GM12875 (cell line): ENCODE measurements around the gene C21orf91.

Experiments
- H3K4me3 ChIP-seq: one replicate; pipeline ENCODE4 v1.5.1; 2011; ENCODE audit warnings: low read depth, low read length, control low read depth
- CTCF ChIP-seq: IDR thresholded peaks from 2 replicates; pipeline ENCODE4 v1.5.1; 2011; ENCODE audit warnings: low read depth, mild to moderate bottlenecking, control low read depth, inconsistent platforms, low read length, moderate library complexity, borderline replicate concordance; ENCODE audit not compliant: insufficient read depth

The C21orf91 gene

DNA sequence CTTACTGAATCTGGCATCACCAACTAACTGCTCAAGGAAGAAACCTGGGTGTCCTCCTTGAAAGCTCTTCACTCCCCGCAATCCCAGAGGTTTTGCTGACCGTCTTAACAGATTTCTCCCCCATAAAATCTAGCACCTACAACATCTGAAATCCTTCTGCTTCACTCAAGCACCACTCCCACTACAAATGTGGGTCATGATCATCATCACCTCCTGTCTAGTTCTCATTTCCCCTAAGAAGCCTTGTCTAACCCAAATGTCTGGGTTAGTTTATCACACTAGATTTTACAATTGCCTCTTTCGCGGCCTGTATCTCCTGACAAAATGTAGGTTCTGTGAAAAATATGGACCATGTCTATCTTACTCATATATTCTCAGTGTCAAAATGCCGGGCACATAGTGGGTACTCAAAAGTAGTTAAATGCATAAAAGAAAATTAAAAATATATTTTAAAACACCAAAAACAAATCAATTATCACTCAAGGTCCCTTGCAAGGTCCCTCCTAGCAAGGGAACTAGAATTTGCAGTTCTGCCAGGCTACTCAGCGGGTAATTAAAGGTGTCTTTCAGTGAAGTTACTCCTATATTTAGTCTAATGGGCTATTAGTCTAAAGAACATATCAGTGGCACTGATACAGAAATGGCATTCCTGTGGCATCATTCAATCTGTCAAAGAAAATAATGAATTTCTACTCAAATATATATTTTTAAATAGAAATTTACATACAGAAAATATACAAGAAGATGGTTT is 19.6 kb downstream of the C21orf91 start:
- TF ChIP-seq CTCF: no peak
- H3K4me3 ChIP-seq: no peak overlapping the region

DNA sequence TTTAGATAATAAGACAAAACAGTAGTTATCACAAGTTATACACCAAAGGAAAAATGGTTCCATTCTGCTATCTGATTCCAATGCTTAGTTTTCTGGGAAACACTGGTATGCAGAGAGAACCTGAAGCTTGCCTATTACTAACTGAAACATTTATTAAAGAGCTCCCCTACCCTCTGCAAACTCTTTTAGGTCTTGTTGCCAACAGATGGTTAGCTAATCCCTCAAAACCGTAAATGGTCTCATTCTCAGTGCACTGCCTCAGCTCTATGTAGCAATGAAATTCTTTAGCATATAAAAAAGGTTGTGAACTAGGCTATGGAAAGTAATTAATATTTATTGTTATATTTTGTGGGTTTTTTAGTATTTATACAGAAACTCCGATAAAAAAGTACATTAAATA is 20.4 kb downstream of the C21orf91 start:
- no peak for TF ChIP-seq CTCF
- H3K4me3 ChIP-seq: no peak overlapping the region

DNA sequence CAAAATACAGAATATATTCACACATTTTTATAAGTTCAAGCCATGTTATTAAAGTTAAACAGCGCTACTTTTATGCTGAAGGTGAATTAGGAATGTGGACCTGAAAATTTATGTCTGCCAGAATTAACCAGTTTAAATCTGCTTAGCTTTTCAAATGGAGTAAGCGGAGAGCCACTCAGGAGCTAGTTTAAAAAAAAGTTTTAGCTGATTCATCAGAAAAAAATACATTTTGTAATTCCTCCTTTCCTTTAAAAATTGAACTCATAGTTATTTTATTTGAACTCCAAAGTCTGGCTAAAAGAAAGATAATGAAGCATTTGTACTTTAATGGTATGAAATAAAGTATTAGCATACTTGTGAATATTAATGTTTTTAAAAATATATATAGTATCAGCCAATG is 21.2 kb downstream of the C21orf91 start:
- no peak overlapping the region for H3K4me3 ChIP-seq
- no peak for TF ChIP-seq CTCF

- TF ChIP-seq CTCF: no peak
Observed at GRCh38 chr21:17796503-17796902, 22.7 kb downstream of the C21orf91 start.

GRCh38 chr21:17796037-17796403 is 23.1 kb downstream of the C21orf91 start:
- no peak for TF ChIP-seq CTCF
- no peak overlapping the region for H3K4me3 ChIP-seq

More at GRCh38 chr21:17796503-17796902, 22.7 kb downstream of the C21orf91 start:
- H3K4me3 ChIP-seq: no peak overlapping the region

DNA sequence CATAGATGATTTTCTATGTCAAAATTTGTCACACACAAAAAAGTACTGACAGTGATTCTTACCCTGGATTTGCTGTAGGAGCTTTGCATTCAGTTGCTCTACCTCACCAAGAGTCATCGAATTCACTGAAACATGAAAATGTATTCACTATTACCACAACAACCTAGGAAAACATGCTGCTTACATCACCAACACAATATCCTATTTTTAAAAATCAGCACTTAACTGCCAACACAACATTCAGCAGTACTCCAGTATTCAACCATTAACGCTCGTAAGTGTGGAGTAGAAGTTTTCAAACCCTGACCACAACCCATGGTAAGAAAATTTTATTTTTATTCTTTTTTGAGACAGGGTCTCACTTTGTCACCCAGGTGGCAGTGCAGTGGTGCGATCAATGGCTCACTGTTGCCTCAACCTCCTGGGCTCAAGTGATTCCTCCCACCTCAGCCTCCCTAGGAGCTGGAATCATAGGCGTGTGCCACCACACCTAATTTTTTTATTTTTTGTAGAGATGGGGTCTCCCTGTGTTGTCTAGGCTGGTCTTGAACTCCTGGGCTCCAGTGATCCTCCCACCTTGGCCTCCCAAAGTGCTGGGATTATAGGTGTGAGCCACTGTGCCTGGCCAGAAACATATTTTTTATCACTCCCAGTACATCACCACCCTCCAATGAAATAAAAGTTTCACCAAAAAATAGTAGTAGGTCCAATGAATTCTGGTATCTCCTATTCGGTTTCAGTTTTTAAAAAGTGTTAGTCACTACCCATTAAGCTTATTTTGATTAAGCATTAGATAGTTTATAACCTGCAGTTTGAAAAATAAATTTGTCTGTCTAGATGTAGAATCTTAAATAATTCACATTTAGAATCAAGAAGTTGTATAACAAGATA is 23.8 kb downstream of the C21orf91 start:
- no peak for TF ChIP-seq CTCF
- H3K4me3 ChIP-seq: no peak overlapping the region

GRCh38 chr21:17794518-17795145 is 24.5 kb downstream of the C21orf91 start:
- H3K4me3 ChIP-seq: no peak overlapping the region
- no peak for TF ChIP-seq CTCF
